Measurements from ENCODE around the gene NKAIN2.

NKAIN2 gene

DNA sequence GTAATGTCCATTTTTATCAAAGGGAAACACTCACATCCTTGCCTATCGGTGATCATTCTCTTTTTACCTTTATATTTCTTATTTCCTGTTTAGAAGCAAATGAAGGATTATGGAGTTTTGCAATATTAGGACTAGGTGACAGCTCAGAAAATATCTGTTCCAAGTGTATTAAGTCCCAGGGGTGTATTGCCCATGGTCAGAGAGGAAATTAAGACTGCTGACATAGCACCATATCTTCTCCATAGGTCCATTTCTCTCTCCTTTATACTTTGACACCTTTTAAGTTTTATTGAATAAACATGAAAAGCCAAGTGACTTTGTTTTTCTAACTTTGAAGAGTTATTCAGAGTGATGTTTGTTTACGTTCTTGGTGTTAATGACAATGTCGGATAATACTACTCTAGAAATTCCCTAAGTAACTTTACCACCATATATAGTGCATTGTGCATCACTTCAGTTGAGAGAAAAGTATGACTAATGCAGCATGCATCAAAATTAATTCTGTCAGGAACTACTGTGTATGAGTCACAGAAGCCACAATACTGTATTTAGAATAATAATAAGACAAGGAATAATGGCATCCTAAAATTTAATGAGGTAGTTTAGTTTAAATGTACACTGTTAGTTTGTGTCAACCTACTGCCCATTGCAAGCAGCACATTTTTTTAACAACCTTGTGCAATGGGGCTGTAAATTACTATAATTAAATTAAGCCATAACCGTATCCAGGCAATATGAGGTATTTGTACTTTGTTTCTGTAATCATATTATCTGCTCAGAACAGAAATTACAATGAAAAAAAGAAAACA, 684.2 kb downstream of the NKAIN2 start:
- peaks cover 4% of the 10 kb centered on the region for H3K9me3 Mint-ChIP-seq
- H3K4me1 Mint-ChIP-seq, result no peaks in the 10 kb centered on the region
- H3K27me3 Mint-ChIP-seq, result no peaks in the 10 kb centered on the region
- no peak overlapping the region for H3K4me3 Mint-ChIP-seq
- DNase-seq (no peak), ATAC-seq (no peak)
- H3K27ac Mint-ChIP-seq, result no peak overlapping the region
- H3K36me3 Mint-ChIP-seq (ENCODE audit: low read depth), result no peaks in the 10 kb centered on the region

- Mint-ChIP-seq H3K27ac (no peak overlapping the region), H3K36me3 (ENCODE audit: low read depth) (no peaks in the 10 kb centered on the region), H3K4me3 (no peak overlapping the region), H3K9me3 (peaks cover 9% of the 10 kb centered on the region), H3K4me1 (no peaks in the 10 kb centered on the region), H3K27me3 (no peaks in the 10 kb centered on the region)
- DNase-seq, result no peak
- ATAC-seq, result no peak
Observed at GRCh38 chr6:124490122-124490521, 686.5 kb downstream of the NKAIN2 start.

GRCh38 chr6:124493259-124493658, 689.6 kb downstream of the NKAIN2 start:
- Mint-ChIP-seq H3K27me3 (no peaks in the 10 kb centered on the region), H3K4me3 (no peak overlapping the region), H3K36me3 (ENCODE audit: low read depth) (no peaks in the 10 kb centered on the region), H3K4me1 (no peaks in the 10 kb centered on the region), H3K27ac (no peak overlapping the region), H3K9me3 (peaks cover 9% of the 10 kb centered on the region)
- no peak for DNase-seq
- no peak for ATAC-seq

GRCh38 chr6:124494956-124495664, 691.4 kb downstream of the NKAIN2 start:
- no peaks in the 10 kb centered on the region for H3K27me3 Mint-ChIP-seq
- no peaks in the 10 kb centered on the region for H3K4me1 Mint-ChIP-seq
- no peak overlapping the region for H3K4me3 Mint-ChIP-seq
- no peak overlapping the region for H3K27ac Mint-ChIP-seq
- DNase-seq, result no peak
- no peaks in the 10 kb centered on the region for H3K36me3 Mint-ChIP-seq (ENCODE audit: low read depth)
- peaks cover 5% of the 10 kb centered on the region for H3K9me3 Mint-ChIP-seq
- no peak for ATAC-seq

DNA sequence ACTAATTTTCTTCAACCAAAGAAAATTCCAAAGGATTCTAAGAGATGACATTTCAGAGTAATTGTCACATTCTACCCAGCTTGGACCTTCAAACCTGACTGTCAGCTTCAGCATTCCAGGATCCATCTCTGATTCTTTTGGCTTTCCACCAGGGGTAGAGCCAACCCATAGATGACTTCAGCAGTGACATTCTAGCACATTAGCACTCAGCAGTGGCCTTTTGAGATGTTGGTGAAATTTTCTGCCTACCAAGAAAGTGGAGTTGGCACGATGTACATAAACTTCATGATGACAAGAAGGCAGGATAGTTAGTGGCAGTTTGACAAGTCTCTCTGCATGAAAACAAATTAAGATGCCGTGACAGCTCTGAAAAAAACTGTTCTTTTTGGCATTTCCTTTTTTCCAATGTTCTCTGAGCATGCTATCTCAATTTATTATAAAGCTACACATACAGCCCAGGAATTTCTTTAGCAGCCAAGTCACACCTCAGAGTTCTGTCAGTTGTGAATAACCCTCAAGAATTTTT, 692.1 kb downstream of the NKAIN2 start:
- H3K36me3 Mint-ChIP-seq (ENCODE audit: low read depth), result no peaks in the 10 kb centered on the region
- no peaks in the 10 kb centered on the region for H3K4me1 Mint-ChIP-seq
- no peak for ATAC-seq
- H3K4me3 Mint-ChIP-seq, result no peak overlapping the region
- no peak for DNase-seq
- no peak overlapping the region for H3K27ac Mint-ChIP-seq
- no peaks in the 10 kb centered on the region for H3K27me3 Mint-ChIP-seq
- H3K9me3 Mint-ChIP-seq, result peaks cover 5% of the 10 kb centered on the region

DNA sequence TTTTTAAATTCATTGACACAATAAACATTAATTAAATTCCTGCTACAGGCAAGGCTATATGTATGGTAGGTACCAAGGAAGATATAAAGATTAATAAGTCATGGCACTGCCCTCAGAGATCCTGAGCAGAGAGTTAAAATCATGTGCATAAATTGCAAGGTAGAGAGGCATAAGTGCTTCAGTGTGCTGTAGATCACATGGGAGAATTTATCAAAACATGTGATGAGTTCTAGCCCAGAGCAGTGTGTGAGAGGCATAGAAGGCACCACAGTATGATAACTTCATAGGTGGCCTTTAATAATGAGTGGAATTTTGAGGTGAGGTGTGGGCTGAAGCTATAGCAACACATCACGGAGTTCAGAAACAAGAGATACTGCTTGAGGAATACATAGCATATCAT, 692.7 kb downstream of the NKAIN2 start:
- Mint-ChIP-seq H3K9me3 (peaks cover 5% of the 10 kb centered on the region), H3K4me1 (no peaks in the 10 kb centered on the region), H3K27ac (no peak overlapping the region)

DNA sequence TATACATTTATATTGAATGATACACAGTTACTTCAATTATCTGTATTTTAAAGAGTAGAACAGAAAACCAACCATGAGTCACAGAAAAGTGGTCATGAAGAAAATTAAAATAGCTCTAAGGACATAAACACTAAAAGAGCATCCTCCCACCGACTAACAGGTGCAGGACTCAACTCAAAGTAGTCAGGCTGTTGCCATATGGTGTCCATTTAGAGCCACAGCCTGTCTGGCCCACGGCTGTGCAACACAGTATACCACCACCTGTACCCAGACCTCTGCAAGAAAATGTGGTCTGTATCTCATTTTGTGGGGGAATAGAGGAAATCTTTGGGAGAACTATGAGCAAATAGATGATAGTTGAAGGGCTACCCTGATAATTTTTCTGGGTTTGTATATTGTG, 708.8 kb downstream of the NKAIN2 start:
- Mint-ChIP-seq H3K27me3 (no peaks in the 10 kb centered on the region), H3K9me3 (no peaks in the 10 kb centered on the region), H3K27ac (no peak overlapping the region), H3K36me3 (ENCODE audit: low read depth) (no peaks in the 10 kb centered on the region), H3K4me3 (no peak overlapping the region), H3K4me1 (no peaks in the 10 kb centered on the region)
- DNase-seq (no peak), ATAC-seq (no peak)

More for the DNA sequence above, 692.7 kb downstream of the NKAIN2 start:
- ATAC-seq (no peak), DNase-seq (no peak)
- Mint-ChIP-seq H3K27me3 (no peaks in the 10 kb centered on the region), H3K4me3 (no peak overlapping the region), H3K36me3 (ENCODE audit: low read depth) (no peaks in the 10 kb centered on the region)

GRCh38 chr6:124517339-124517738, 713.7 kb downstream of the NKAIN2 start:
- H3K4me3 Mint-ChIP-seq, result no peak overlapping the region
- H3K36me3 Mint-ChIP-seq (ENCODE audit: low read depth), result no peaks in the 10 kb centered on the region
- H3K27me3 Mint-ChIP-seq, result no peaks in the 10 kb centered on the region
- no peaks in the 10 kb centered on the region for H3K9me3 Mint-ChIP-seq
- H3K4me1 Mint-ChIP-seq, result no peaks in the 10 kb centered on the region
- no peak for DNase-seq
- no peak for ATAC-seq
- H3K27ac Mint-ChIP-seq, result no peak overlapping the region

- no peaks in the 10 kb centered on the region for H3K4me1 Mint-ChIP-seq
- H3K27ac Mint-ChIP-seq, result no peak overlapping the region
- DNase-seq (no peak), ATAC-seq (no peak)
- H3K4me3 Mint-ChIP-seq, result no peak overlapping the region
- no peaks in the 10 kb centered on the region for H3K36me3 Mint-ChIP-seq (ENCODE audit: low read depth)
- H3K27me3 Mint-ChIP-seq, result no peaks in the 10 kb centered on the region
- H3K9me3 Mint-ChIP-seq, result peaks cover 7% of the 10 kb centered on the region
Observed at GRCh38 chr6:124520514-124520913, 716.8 kb downstream of the NKAIN2 start.

DNA sequence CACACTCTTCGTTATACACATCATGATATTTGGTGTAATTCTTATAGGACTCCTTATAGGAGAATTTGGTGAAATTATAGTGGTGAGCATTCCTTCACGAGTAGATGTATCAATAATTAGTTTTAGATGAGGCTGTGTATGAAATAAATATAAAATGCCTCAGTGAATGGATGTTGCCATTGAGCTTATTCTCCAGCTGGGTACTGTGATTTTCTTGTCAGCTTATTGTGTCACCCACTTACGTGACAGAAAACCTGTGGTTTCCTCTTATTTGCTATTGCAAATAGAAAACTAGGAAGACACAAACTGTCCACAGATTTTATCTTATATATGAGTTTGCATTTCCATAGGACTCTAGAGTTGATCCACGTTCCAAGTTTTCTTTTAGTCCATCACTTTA, 718.7 kb downstream of the NKAIN2 start:
- Mint-ChIP-seq H3K4me3 (no peak overlapping the region), H3K4me1 (no peaks in the 10 kb centered on the region), H3K27me3 (no peaks in the 10 kb centered on the region)

GRCh38 chr6:124524491-124525200, 721.0 kb downstream of the NKAIN2 start:
- no peak for DNase-seq
- no peaks in the 10 kb centered on the region for H3K27me3 Mint-ChIP-seq
- H3K9me3 Mint-ChIP-seq, result peaks cover 7% of the 10 kb centered on the region
- no peaks in the 10 kb centered on the region for H3K4me1 Mint-ChIP-seq
- no peak overlapping the region for H3K27ac Mint-ChIP-seq
- H3K4me3 Mint-ChIP-seq, result no peak overlapping the region
- H3K36me3 Mint-ChIP-seq (ENCODE audit: low read depth), result no peaks in the 10 kb centered on the region
- no peak for ATAC-seq

More for the DNA sequence above, 718.7 kb downstream of the NKAIN2 start:
- DNase-seq (no peak), ATAC-seq (no peak)
- Mint-ChIP-seq H3K9me3 (peaks cover 7% of the 10 kb centered on the region), H3K36me3 (ENCODE audit: low read depth) (no peaks in the 10 kb centered on the region), H3K27ac (no peak overlapping the region)

- no peak for ATAC-seq
- Mint-ChIP-seq H3K27me3 (no peaks in the 10 kb centered on the region), H3K4me3 (no peak overlapping the region), H3K27ac (no peak overlapping the region), H3K4me1 (no peaks in the 10 kb centered on the region), H3K36me3 (ENCODE audit: low read depth) (no peaks in the 10 kb centered on the region), H3K9me3 (peaks cover 2% of the 10 kb centered on the region)
- DNase-seq, result no peak
Observed at GRCh38 chr6:124530926-124531325, 727.3 kb downstream of the NKAIN2 start.

DNA sequence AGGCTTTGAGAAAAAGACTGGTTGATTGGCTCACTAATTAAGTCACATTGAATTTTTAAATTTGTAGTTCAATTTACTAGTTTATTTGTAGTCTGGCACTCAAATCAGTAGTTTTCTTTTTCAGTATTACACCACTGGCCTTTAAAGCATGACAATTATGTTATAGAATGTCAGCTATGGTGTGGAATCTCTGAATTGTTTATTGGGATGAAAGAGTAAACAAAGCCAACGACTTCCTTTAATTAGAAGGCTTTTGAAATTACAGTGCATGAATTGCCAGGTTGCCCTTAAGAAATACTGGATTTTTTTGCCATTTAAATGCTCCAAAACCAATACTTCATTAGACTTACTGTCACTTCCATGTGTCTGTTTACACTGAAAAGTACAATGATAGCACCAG, 731.6 kb downstream of the NKAIN2 start:
- no peak for ATAC-seq
- Mint-ChIP-seq H3K27ac (no peak overlapping the region), H3K4me3 (no peak overlapping the region), H3K4me1 (no peaks in the 10 kb centered on the region), H3K9me3 (peaks cover 3% of the 10 kb centered on the region), H3K27me3 (no peaks in the 10 kb centered on the region), H3K36me3 (ENCODE audit: low read depth) (no peaks in the 10 kb centered on the region)
- DNase-seq, result no peak

DNA sequence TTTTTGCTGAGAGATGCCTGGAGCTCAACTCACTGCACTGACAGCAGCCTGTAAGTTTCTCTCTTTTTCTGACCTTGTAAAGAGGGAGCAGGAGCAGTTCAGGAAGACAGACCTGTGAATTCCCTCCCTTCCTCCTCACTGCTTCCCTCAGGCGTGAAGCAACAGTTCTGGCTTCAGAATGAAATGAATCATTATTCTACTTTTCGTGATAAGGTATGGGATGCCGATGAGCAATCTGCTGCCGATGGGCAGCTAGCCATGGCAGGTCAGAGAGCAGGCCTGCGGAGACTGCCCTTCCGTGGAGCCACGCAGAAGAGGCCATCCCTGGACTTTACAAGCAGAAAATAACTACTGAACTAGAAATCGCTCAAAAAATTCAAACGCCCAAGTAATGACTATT, 732.1 kb downstream of the NKAIN2 start:
- H3K27me3 Mint-ChIP-seq, result no peaks in the 10 kb centered on the region
- no peak overlapping the region for H3K4me3 Mint-ChIP-seq
- DNase-seq (no peak), ATAC-seq (no peak)
- H3K36me3 Mint-ChIP-seq (ENCODE audit: low read depth), result no peaks in the 10 kb centered on the region
- no peak overlapping the region for H3K27ac Mint-ChIP-seq
- peaks cover 3% of the 10 kb centered on the region for H3K9me3 Mint-ChIP-seq
- no peaks in the 10 kb centered on the region for H3K4me1 Mint-ChIP-seq
